Hepatocyte (in vitro differentiated cells): Measurements from ENCODE around the gene SEMA5A.

Experiments
- EZH2 ChIP-seq: fragments of 200-600 bp; sonication (generic); IDR thresholded peaks from 2 replicates; pipeline ENCODE4 v1.6.1; 2016; ENCODE audit warnings: antibody characterized with exemption, mild to moderate bottlenecking, borderline replicate concordance
- TF ChIP-seq, protein P1 (sequence below): fragments of 200-600 bp; sonication (generic); IDR thresholded peaks from 2 replicates; pipeline ENCODE4 v1.5.1; 2016; ENCODE audit warnings: antibody characterized with exemption, mild to moderate bottlenecking; ENCODE audit not compliant: poor library complexity

- TF ChIP-seq, protein P1, sequence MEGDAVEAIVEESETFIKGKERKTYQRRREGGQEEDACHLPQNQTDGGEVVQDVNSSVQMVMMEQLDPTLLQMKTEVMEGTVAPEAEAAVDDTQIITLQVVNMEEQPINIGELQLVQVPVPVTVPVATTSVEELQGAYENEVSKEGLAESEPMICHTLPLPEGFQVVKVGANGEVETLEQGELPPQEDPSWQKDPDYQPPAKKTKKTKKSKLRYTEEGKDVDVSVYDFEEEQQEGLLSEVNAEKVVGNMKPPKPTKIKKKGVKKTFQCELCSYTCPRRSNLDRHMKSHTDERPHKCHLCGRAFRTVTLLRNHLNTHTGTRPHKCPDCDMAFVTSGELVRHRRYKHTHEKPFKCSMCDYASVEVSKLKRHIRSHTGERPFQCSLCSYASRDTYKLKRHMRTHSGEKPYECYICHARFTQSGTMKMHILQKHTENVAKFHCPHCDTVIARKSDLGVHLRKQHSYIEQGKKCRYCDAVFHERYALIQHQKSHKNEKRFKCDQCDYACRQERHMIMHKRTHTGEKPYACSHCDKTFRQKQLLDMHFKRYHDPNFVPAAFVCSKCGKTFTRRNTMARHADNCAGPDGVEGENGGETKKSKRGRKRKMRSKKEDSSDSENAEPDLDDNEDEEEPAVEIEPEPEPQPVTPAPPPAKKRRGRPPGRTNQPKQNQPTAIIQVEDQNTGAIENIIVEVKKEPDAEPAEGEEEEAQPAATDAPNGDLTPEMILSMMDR = no peak
- no peak for TF ChIP-seq EZH2
Measured at GRCh38 chr5:9157020-9157419, 388.9 kb downstream of the SEMA5A start.
